Endothelial cell (in vitro differentiated cells): ENCODE results near the gene SYNE2. TPM values are rescaled to one million over a fixed set of nuclear protein-coding genes. Genes with fewer than 3 reads are reported as not detected.

Experiments used
- DNase-seq: peaks from one replicate; pipeline ENCODE4 v3.0.0; 2021; ENCODE audit warnings: low spot score
- H3K27ac Mint-ChIP-seq: one replicate; pipeline ENCODE4 v1.8.0; 2021; ENCODE audit warnings: mixed read lengths, inconsistent platforms; ENCODE audit not compliant: unreplicated experiment
- H3K27me3 Mint-ChIP-seq: one replicate; pipeline ENCODE4 v1.8.0; 2021; ENCODE audit warnings: mild to moderate bottlenecking, moderate library complexity, mixed read lengths, inconsistent platforms; ENCODE audit not compliant: unreplicated experiment
- H3K36me3 Mint-ChIP-seq: one replicate; pipeline ENCODE4 v1.8.0; 2021; ENCODE audit warnings: mild to moderate bottlenecking, low read depth, mixed read lengths, inconsistent platforms; ENCODE audit not compliant: unreplicated experiment
- H3K4me1 Mint-ChIP-seq: one replicate; pipeline ENCODE4 v1.8.0; 2021; ENCODE audit warnings: mild to moderate bottlenecking, mixed read lengths, inconsistent platforms; ENCODE audit not compliant: unreplicated experiment
- H3K4me3 Mint-ChIP-seq: one replicate; pipeline ENCODE4 v1.8.0; 2021; ENCODE audit warnings: mild to moderate bottlenecking, mixed read lengths, inconsistent platforms; ENCODE audit not compliant: unreplicated experiment
- H3K9me3 Mint-ChIP-seq: one replicate; pipeline ENCODE4 v1.8.0; 2021; ENCODE audit warnings: mixed read lengths, inconsistent platforms; ENCODE audit not compliant: unreplicated experiment
- CTCF ChIP-seq: fragments of 200-600 bp; sonication (generic); IDR thresholded peaks from one replicate; pipeline ENCODE4 v1.5.0; 2021; ENCODE audit warnings: antibody characterized with exemption; ENCODE audit not compliant: unreplicated experiment
- total RNA-seq: library from RNA; stranded (reverse); fragmentation: NEBNext Ultra II Directional; extraction: Animal tissue kit (Norgen Biotek cat#: 25700); gene quantifications from one replicate; pipeline ENCODE4 v1.2.1, GENCODE V29; 2021; ENCODE audit not compliant: unreplicated experiment

The SYNE2 gene
- total RNA-seq, 1 donor from 2014 or later: 35.9 TPM

DNA sequence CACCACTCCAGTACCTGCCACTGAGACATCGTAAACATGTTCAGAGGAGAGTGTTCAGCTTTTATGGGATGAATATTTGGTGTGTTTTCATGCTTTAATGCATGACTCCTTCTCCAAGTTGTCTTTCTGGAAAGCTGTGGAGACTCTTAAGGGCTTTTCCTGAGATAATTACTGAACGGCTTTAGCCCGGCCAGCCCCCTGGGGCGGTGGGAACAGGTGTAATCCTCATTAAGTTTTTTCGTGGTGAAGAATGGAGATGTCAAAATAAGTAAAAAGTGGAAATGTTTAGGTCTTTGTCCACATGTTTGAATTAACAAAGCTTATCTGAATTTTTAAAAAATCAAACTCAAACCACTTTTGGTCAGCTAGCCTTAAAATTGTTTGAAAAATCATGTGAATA, 1.5 kb downstream of the SYNE2 start:
- Mint-ChIP-seq H3K27me3 (no peaks in the 10 kb centered on the region), H3K9me3 (no peaks in the 10 kb centered on the region), H3K27ac (no peak overlapping the region), H3K4me1 (peaks cover 12% of the 10 kb centered on the region), H3K4me3 (peak overlapping the region; percentile 99), H3K36me3 (no peaks in the 10 kb centered on the region)
- TF ChIP-seq CTCF: no peak
- DNase-seq: no peak

DNA sequence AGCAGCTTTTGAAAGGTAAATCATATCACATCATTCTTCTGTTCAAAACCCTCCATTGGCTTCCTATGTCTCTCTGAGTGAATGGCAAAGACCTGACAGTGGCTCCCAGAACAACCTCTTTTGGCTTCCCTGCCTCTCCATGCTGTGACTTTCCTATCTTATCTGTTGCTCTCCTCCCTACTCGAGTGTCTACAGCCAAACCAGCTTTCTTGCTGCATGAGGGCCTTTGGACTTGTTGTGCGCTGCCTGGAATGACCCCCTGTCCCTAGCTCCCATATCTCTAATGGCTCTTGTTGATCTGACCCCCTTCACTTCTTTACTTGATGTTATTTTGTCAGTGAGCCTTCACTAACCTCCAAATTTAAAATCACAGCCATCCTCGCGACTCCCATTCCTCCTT, 2.5 kb downstream of the SYNE2 start:
- no peaks in the 10 kb centered on the region for H3K36me3 Mint-ChIP-seq
- H3K4me1 Mint-ChIP-seq: peaks cover 16% of the 10 kb centered on the region
- no peak for TF ChIP-seq CTCF
- no peaks in the 10 kb centered on the region for H3K27me3 Mint-ChIP-seq
- no peak overlapping the region for H3K4me3 Mint-ChIP-seq
- H3K27ac Mint-ChIP-seq: no peak overlapping the region
- DNase-seq: no peak
- no peaks in the 10 kb centered on the region for H3K9me3 Mint-ChIP-seq

- Mint-ChIP-seq H3K27ac (no peak overlapping the region), H3K4me1 (peaks cover 13% of the 10 kb centered on the region), H3K4me3 (no peak overlapping the region), H3K9me3 (no peaks in the 10 kb centered on the region), H3K27me3 (no peaks in the 10 kb centered on the region), H3K36me3 (no peaks in the 10 kb centered on the region)
- no peak for DNase-seq
- no peak for TF ChIP-seq CTCF
Observed at GRCh38 chr14:63857466-63858030, 4.7 kb downstream of the SYNE2 start.

GRCh38 chr14:63860146-63860545, 7.3 kb downstream of the SYNE2 start:
- no peak overlapping the region for H3K4me3 Mint-ChIP-seq
- no peak for DNase-seq
- H3K4me1 Mint-ChIP-seq: peaks cover 10% of the 10 kb centered on the region
- TF ChIP-seq CTCF: no peak
- H3K27me3 Mint-ChIP-seq: no peaks in the 10 kb centered on the region
- H3K36me3 Mint-ChIP-seq: no peaks in the 10 kb centered on the region
- no peaks in the 10 kb centered on the region for H3K9me3 Mint-ChIP-seq
- H3K27ac Mint-ChIP-seq: no peak overlapping the region

GRCh38 chr14:63862163-63862562, 9.4 kb downstream of the SYNE2 start:
- Mint-ChIP-seq H3K9me3 (no peaks in the 10 kb centered on the region), H3K27me3 (no peaks in the 10 kb centered on the region), H3K4me1 (peaks cover 15% of the 10 kb centered on the region), H3K27ac (no peak overlapping the region), H3K4me3 (no peak overlapping the region), H3K36me3 (no peaks in the 10 kb centered on the region)
- no peak for TF ChIP-seq CTCF
- no peak for DNase-seq
